ENCODE measurements around the gene SYT1.

The SYT1 gene

GRCh38 chr12:78994168-78994791, 129.7 kb downstream of the SYT1 start:
- ChIA-PET POLR2A (interaction anchor here (0.7 kb wide), 1 partner anchor 654 kb away, joined by 6 read pairs; no protein-coding TSS in a partner anchor), CTCF (interaction anchor here (0.6 kb wide), 1 partner anchor 318 kb away, joined by 3 read pairs; no protein-coding TSS in a partner anchor)
- Histone ChIP-seq H3K4me3 (ENCODE audit: low read depth, low read length) (no peak overlapping the region), H3K4me1 (ENCODE audit: control insufficient read depth, insufficient read depth, low read length) (no peaks in the 10 kb centered on the region), H3K36me3 (ENCODE audit: control insufficient read depth in 2 of 2, insufficient read depth in 1 of 2, low read length in 2 of 2) (no peaks in the 10 kb centered on the region), H3K27ac (ENCODE audit: extremely low read depth, low read depth, low read length) (no peak overlapping the region), H3K9me3 (ENCODE audit: control insufficient read depth, insufficient read depth, low read depth, low read length) (no peaks in the 10 kb centered on the region)
- TF ChIP-seq ZNF24 (tag by site-specific recombination; IDR thresholded peaks at IDR 0.05) (no peak), ZNF169 (tag by site-specific recombination; IDR thresholded peaks at IDR 0.05) (no peak), ZSCAN4 (tag by site-specific recombination; IDR thresholded peaks at IDR 0.05) (no peak), ZNF274 (IDR thresholded peaks at IDR 0.05; ENCODE audit: low read length) (no peak), ZNF274 (tag by site-specific recombination; IDR thresholded peaks at IDR 0.05; ENCODE audit: borderline replicate concordance) (no peak), PRDM6 (tag by site-specific recombination; IDR thresholded peaks at IDR 0.05) (no peak), SETDB1 (IDR thresholded peaks at IDR 0.05; ENCODE audit: insufficient read length, low read length) (no peak), EGR2 (tag by site-specific recombination; IDR thresholded peaks at IDR 0.05; ENCODE audit: low read depth) (no peak), TRIM28 (IDR thresholded peaks at IDR 0.05; ENCODE audit: borderline replicate concordance, low read length) (no peak), SCRT1 (tag by site-specific recombination; IDR thresholded peaks at IDR 0.05; ENCODE audit: borderline replicate concordance) (no peak), ZNF561 (tag by site-specific recombination; IDR thresholded peaks at IDR 0.05; ENCODE audit: borderline replicate concordance) (no peak), ZNF654 (tag by site-specific recombination; IDR thresholded peaks at IDR 0.05; ENCODE audit: low read depth) (no peak), ATF2 (tag by site-specific recombination; IDR thresholded peaks at IDR 0.05; ENCODE audit: low read depth) (no peak), ZNF175 (tag by site-specific recombination; IDR thresholded peaks at IDR 0.05) (no peak), ZNF791 (tag by site-specific recombination; IDR thresholded peaks at IDR 0.05) (no peak), ZNF391 (tag by site-specific recombination; IDR thresholded peaks at IDR 0.05; ENCODE audit: borderline replicate concordance, low read depth) (no peak), TCF7L2 (IDR thresholded peaks at IDR 0.05; ENCODE audit: borderline replicate concordance, low read depth, low read length) (no peak), ZNF677 (tag by site-specific recombination; IDR thresholded peaks at IDR 0.05) (no peak), ZBTB7A (tag by site-specific recombination; IDR thresholded peaks at IDR 0.05; ENCODE audit: low read depth) (no peak)
- TF ChIP-seq, protein P1, sequence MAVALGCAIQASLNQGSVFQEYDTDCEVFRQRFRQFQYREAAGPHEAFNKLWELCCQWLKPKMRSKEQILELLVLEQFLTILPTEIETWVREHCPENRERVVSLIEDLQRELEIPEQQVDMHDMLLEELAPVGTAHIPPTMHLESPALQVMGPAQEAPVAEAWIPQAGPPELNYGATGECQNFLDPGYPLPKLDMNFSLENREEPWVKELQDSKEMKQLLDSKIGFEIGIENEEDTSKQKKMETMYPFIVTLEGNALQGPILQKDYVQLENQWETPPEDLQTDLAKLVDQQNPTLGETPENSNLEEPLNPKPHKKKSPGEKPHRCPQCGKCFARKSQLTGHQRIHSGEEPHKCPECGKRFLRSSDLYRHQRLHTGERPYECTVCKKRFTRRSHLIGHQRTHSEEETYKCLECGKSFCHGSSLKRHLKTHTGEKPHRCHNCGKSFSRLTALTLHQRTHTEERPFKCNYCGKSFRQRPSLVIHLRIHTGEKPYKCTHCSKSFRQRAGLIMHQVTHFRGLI (tag by site-specific recombination; IDR thresholded peaks at IDR 0.05), result no peak
- TF ChIP-seq, protein P2, sequence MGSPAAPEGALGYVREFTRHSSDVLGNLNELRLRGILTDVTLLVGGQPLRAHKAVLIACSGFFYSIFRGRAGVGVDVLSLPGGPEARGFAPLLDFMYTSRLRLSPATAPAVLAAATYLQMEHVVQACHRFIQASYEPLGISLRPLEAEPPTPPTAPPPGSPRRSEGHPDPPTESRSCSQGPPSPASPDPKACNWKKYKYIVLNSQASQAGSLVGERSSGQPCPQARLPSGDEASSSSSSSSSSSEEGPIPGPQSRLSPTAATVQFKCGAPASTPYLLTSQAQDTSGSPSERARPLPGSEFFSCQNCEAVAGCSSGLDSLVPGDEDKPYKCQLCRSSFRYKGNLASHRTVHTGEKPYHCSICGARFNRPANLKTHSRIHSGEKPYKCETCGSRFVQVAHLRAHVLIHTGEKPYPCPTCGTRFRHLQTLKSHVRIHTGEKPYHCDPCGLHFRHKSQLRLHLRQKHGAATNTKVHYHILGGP (tag by site-specific recombination; IDR thresholded peaks at IDR 0.05), result no peak

Data from HEK293 (cell line).